Measurements from ENCODE around the gene PRPH. TPM values are rescaled to one million over a fixed set of nuclear protein-coding genes. Genes with fewer than 3 reads are reported as not detected.
"Not testable (repeated sequence)": the region's sequence is repeated elsewhere in the genome, so short reads cannot be mapped to it uniquely, and the experiment has no call there.

Gene PRPH
- polyA plus RNA-seq, 3 donors = not detected

DNA sequence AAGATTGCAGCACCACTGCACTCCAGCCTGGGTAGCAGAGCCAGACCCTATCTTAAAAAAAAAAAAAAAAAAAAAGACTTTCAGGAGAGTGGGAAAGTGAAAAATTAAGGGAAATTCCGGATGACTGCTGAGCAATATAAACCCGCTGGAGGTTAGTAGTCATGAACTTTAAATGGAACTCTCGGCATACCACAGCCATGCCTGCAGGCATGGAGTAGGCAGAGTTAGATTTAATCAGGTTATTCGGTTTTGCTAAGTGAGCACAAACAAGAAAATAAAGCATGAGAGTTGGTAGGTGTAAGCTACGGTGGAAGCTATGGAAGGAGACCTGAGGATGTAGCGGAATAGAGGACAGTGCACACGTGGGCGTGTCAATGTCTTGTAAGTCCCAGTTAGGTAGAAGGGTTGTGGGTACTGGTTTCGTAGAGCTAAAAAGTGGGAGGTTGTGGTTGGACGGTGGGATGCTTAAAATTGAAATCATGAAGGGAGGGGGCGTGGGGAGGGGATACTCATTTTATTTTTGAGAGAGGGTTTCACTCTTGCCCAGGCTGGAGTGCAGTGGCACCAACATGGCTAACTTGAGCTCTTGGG is 41.8 kb upstream of the PRPH start:
- Histone ChIP-seq H3K4me2 (replicated peaks; ENCODE audit: extremely low read depth, low read length, poor library complexity, severe bottlenecking) (no peak overlapping the region), H4K20me1 (ENCODE audit: insufficient read depth, low read length) (no peaks in the 10 kb centered on the region), H3K4me1 (ENCODE audit: control insufficient read depth in 1 of 2, insufficient read depth in 2 of 2, low read length in 2 of 2) (no peaks in the 10 kb centered on the region), H2AFZ (ENCODE audit: insufficient read depth, low read depth, low read length, poor library complexity, severe bottlenecking) (no peak overlapping the region), H3K27me3 (ENCODE audit: control insufficient read depth in 2 of 2, insufficient read depth in 2 of 2, low read length in 2 of 2) (no peaks in the 10 kb centered on the region), H3K79me2 (ENCODE audit: insufficient read depth, low read length) (no peaks in the 10 kb centered on the region), H3K4me3 (replicated peaks in 1 of 3; ENCODE audit: low read depth in 2 of 3, low read length in 3 of 3) (no peak overlapping the region), H3K9ac (ENCODE audit: insufficient read depth, low read length, poor library complexity, severe bottlenecking) (no peak overlapping the region), H3K36me3 (replicated peaks in 1 of 2; ENCODE audit: control insufficient read depth in 1 of 2, insufficient read depth in 2 of 2, low read length in 2 of 2) (no peaks in the 10 kb centered on the region), H3K27ac (ENCODE audit: low read depth in 1 of 2, low read length in 2 of 2) (no peak overlapping the region), H3K9me3 (replicated peaks in 1 of 2; ENCODE audit: control insufficient read depth in 1 of 2, insufficient read depth in 1 of 2, low read length in 2 of 2) (no peaks in the 10 kb centered on the region)
- TF ChIP-seq, protein P1, sequence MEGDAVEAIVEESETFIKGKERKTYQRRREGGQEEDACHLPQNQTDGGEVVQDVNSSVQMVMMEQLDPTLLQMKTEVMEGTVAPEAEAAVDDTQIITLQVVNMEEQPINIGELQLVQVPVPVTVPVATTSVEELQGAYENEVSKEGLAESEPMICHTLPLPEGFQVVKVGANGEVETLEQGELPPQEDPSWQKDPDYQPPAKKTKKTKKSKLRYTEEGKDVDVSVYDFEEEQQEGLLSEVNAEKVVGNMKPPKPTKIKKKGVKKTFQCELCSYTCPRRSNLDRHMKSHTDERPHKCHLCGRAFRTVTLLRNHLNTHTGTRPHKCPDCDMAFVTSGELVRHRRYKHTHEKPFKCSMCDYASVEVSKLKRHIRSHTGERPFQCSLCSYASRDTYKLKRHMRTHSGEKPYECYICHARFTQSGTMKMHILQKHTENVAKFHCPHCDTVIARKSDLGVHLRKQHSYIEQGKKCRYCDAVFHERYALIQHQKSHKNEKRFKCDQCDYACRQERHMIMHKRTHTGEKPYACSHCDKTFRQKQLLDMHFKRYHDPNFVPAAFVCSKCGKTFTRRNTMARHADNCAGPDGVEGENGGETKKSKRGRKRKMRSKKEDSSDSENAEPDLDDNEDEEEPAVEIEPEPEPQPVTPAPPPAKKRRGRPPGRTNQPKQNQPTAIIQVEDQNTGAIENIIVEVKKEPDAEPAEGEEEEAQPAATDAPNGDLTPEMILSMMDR (IDR thresholded peaks at IDR 0.05) = no peak
- H3K4me3 Mint-ChIP-seq = no peak overlapping the region
- WGBS (ENCODE audit: insufficient coverage) = 94% methylated on average over 9 of the region's 11 CpGs
- H3K9me3 Mint-ChIP-seq = no peaks in the 10 kb centered on the region
- H3K27me3 Mint-ChIP-seq (ENCODE audit: low read depth in 3 of 3) = peaks cover 0 to 5% (median 2%) of the 10 kb centered on the region in 3 donors
- H3K27ac Mint-ChIP-seq = no peak overlapping the region
- peaks cover 6% of the 10 kb centered on the region for H3K4me1 Mint-ChIP-seq
- peaks cover 0 to 6% of the 10 kb centered on the region in 2 donors for H3K36me3 Mint-ChIP-seq
- intact Hi-C loops (cut with micrococcal nuclease) = no loop called here
- no peak for DNase-seq

DNA sequence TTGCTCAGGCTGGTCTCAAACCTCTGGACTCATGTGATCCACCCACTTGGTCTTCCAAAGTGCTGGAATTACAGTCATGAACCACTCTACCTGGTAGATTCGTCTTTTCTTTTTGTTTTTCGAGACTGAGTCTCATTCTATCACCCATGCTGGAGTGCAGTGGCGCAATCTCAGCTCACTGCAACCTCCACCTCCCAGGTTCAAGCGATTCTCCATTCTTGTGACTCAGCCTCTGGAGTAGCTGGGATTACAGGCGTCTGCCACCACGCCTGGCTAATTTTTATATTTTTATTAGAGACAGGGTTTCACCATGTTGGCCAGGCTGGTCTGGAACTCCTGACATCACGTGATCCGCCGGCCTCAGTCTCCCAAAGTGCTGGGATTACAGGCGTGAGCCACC is 39.5 kb upstream of the PRPH start:
- WGBS (ENCODE audit: insufficient coverage) = 100% methylated on average over 6 of the region's 10 CpGs
- DNase-seq; H3K27me3 Mint-ChIP-seq (ENCODE audit: low read depth in 3 of 3); H3K4me3 Mint-ChIP-seq; H4K20me1 ChIP-seq (ENCODE audit: insufficient read depth, low read length); H3K4me2 ChIP-seq (replicated peaks; ENCODE audit: extremely low read depth, low read length, poor library complexity, severe bottlenecking); H3K9me3 Mint-ChIP-seq; H3K79me2 ChIP-seq (ENCODE audit: insufficient read depth, low read length); H3K4me3 ChIP-seq (replicated peaks in 1 of 3; ENCODE audit: low read depth in 2 of 3, low read length in 3 of 3); H3K9ac ChIP-seq (ENCODE audit: insufficient read depth, low read length, poor library complexity, severe bottlenecking); H3K27ac ChIP-seq (ENCODE audit: low read depth in 1 of 2, low read length in 2 of 2); H3K36me3 ChIP-seq (replicated peaks in 1 of 2; ENCODE audit: control insufficient read depth in 1 of 2, insufficient read depth in 2 of 2, low read length in 2 of 2); H3K36me3 Mint-ChIP-seq; H3K9me3 ChIP-seq (replicated peaks in 1 of 2; ENCODE audit: control insufficient read depth in 1 of 2, insufficient read depth in 1 of 2, low read length in 2 of 2); H2AFZ ChIP-seq (ENCODE audit: insufficient read depth, low read depth, low read length, poor library complexity, severe bottlenecking); H3K27me3 ChIP-seq (ENCODE audit: control insufficient read depth in 2 of 2, insufficient read depth in 2 of 2, low read length in 2 of 2); H3K4me1 ChIP-seq (ENCODE audit: control insufficient read depth in 1 of 2, insufficient read depth in 2 of 2, low read length in 2 of 2); intact Hi-C loops (cut with micrococcal nuclease); H3K27ac Mint-ChIP-seq: not testable (repeated sequence)
- peaks cover 12% of the 10 kb centered on the region for H3K4me1 Mint-ChIP-seq
